MM.1S (cell line): ENCODE results near the gene MGAT5.

Experiments used
- DNase-seq: peaks from one replicate; pipeline ENCODE4 v3.0.0-alpha.2; 2015
- H2AFZ ChIP-seq: fragments of 300-600 bp; sonication (generic); 2 replicates; pipeline ENCODE4 v1.6.0; 2016; ENCODE audit warnings: antibody characterized with exemption, low read length
- H3F3A ChIP-seq: fragments of 300-600 bp; sonication (generic); 2 replicates; pipeline ENCODE4 v1.6.1; 2016; ENCODE audit warnings: mild to moderate bottlenecking, antibody characterized with exemption, low read length, moderate library complexity, mixed read lengths; ENCODE audit not compliant: insufficient read depth
- H3K27ac ChIP-seq: fragments of 300-600 bp; sonication (generic); 2 replicates; pipeline ENCODE4 v1.5.1; 2016; ENCODE audit warnings: mild to moderate bottlenecking, low read length
- H3K27me3 ChIP-seq: fragments of 300-600 bp; sonication (generic); replicated peaks from 2 replicates; pipeline ENCODE4 v1.6.0; 2016; ENCODE audit warnings: low read length; ENCODE audit not compliant: insufficient read depth
- H3K36me3 ChIP-seq: fragments of 300-600 bp; sonication (generic); replicated peaks from 2 replicates; pipeline ENCODE4 v1.6.1; 2016; ENCODE audit warnings: mild to moderate bottlenecking, low read length, mixed read lengths; ENCODE audit not compliant: insufficient read depth
- H3K4me1 ChIP-seq: fragments of 300-600 bp; sonication (generic); 2 replicates; pipeline ENCODE4 v1.6.1; 2016; ENCODE audit warnings: low read length, mixed read lengths
- H3K4me2 ChIP-seq: fragments of 300-600 bp; sonication (generic); 2 replicates; pipeline ENCODE4 v1.6.0; 2016; ENCODE audit warnings: low read depth, low read length
- H3K4me3 ChIP-seq: fragments of 300-600 bp; sonication (generic); 2 replicates; pipeline ENCODE4 v1.5.1; 2016; ENCODE audit warnings: low read length, mixed read lengths
- H3K79me2 ChIP-seq: fragments of 300-600 bp; sonication (generic); 2 replicates; pipeline ENCODE4 v1.6.1; 2016; ENCODE audit warnings: mixed run types, low read length, mixed read lengths
- H3K9ac ChIP-seq: fragments of 300-600 bp; sonication (generic); 2 replicates; pipeline ENCODE4 v1.6.1; 2016; ENCODE audit warnings: low read length, mixed read lengths
- H3K9me2 ChIP-seq: fragments of 300-600 bp; sonication (generic); replicated peaks from 2 replicates; pipeline ENCODE4 v1.6.1; 2016; ENCODE audit warnings: mild to moderate bottlenecking, low read length, mixed read lengths; ENCODE audit not compliant: insufficient read depth
- H3K9me3 ChIP-seq: fragments of 300-600 bp; sonication (generic); replicated peaks from 2 replicates; pipeline ENCODE4 v1.6.1; 2016; ENCODE audit warnings: mild to moderate bottlenecking, low read length, mixed read lengths; ENCODE audit not compliant: insufficient read depth
- H4K20me1 ChIP-seq: fragments of 300-600 bp; sonication (generic); 2 replicates; pipeline ENCODE4 v1.6.1; 2016; ENCODE audit warnings: mild to moderate bottlenecking, low read length, moderate library complexity, mixed read lengths; ENCODE audit not compliant: insufficient read depth
- CTCF ChIP-seq: fragments of 300-600 bp; sonication (generic); IDR thresholded peaks from 2 replicates; pipeline ENCODE4 v1.5.1; 2016; ENCODE audit warnings: antibody characterized with exemption, low read length, mixed read lengths
- EZH2 ChIP-seq: fragments of 300-600 bp; sonication (generic); optimal IDR thresholded peaks from 2 replicates; pipeline ENCODE3; 2017; ENCODE audit warnings: low read depth, mild to moderate bottlenecking, antibody characterized with exemption, low read length, mixed read lengths
- EZH2phosphoT487 ChIP-seq: fragments of 300-600 bp; sonication (generic); IDR thresholded peaks from 2 replicates; pipeline ENCODE4 v1.6.1; 2018; ENCODE audit warnings: antibody characterized with exemption, low read length

MGAT5 gene

GRCh38 chr2:134244587-134244986, 9.3 kb upstream of the MGAT5 start:
- Histone ChIP-seq H3K4me2 (no peak overlapping the region), H3K27me3 (no peaks in the 10 kb centered on the region), H3K9me2 (no peaks in the 10 kb centered on the region), H3K9ac (no peak overlapping the region), H3K79me2 (peaks cover 96% of the 10 kb centered on the region), H2AFZ (no peak overlapping the region), H3K36me3 (no peaks in the 10 kb centered on the region), H3F3A (no peaks in the 10 kb centered on the region), H3K27ac (no peak overlapping the region), H4K20me1 (peaks cover 25% of the 10 kb centered on the region), H3K4me1 (peaks cover 48% of the 10 kb centered on the region), H3K9me3 (no peaks in the 10 kb centered on the region), H3K4me3 (no peak overlapping the region)
- DNase-seq: no peak
- TF ChIP-seq EZH2 (no peak), CTCF (no peak), EZH2phosphoT487 (no peak)

GRCh38 chr2:134245340-134245984, 8.4 kb upstream of the MGAT5 start:
- Histone ChIP-seq H3K36me3 (no peaks in the 10 kb centered on the region), H3K9ac (no peak overlapping the region), H4K20me1 (peaks cover 27% of the 10 kb centered on the region; the same call in 1 of the 2 replicates), H3K4me2 (peak overlapping the region; percentile 14; the same call in 1 of the 2 replicates), H3K27ac (no peak overlapping the region), H3K79me2 (peaks cover 96% of the 10 kb centered on the region), H3K9me2 (no peaks in the 10 kb centered on the region), H2AFZ (no peak overlapping the region), H3F3A (0 out of 2 replicates have a peak, but pooled peaks cover under 1% of the 10 kb centered on the region), H3K4me1 (peaks cover 54% of the 10 kb centered on the region), H3K9me3 (no peaks in the 10 kb centered on the region), H3K27me3 (no peaks in the 10 kb centered on the region), H3K4me3 (no peak overlapping the region)
- peak; percentile 62 for DNase-seq
- TF ChIP-seq CTCF (peak; percentile 88), EZH2phosphoT487 (no peak)

GRCh38 chr2:134246154-134246874, 7.6 kb upstream of the MGAT5 start:
- TF ChIP-seq EZH2 (no peak), EZH2phosphoT487 (no peak), CTCF (no peak)
- Histone ChIP-seq H3F3A (0 out of 2 replicates have a peak, but pooled peaks cover 2% of the 10 kb centered on the region), H3K9me2 (no peaks in the 10 kb centered on the region), H3K9ac (no peak overlapping the region), H3K79me2 (peaks cover 98% of the 10 kb centered on the region), H3K4me3 (no peak overlapping the region), H3K4me2 (peak overlapping the region; percentile 14; the same call in 1 of the 2 replicates), H3K27ac (no peak overlapping the region), H4K20me1 (peaks cover 30% of the 10 kb centered on the region; the same call in 1 of the 2 replicates), H3K9me3 (no peaks in the 10 kb centered on the region), H2AFZ (no peak overlapping the region), H3K27me3 (no peaks in the 10 kb centered on the region), H3K36me3 (no peaks in the 10 kb centered on the region), H3K4me1 (peaks cover 62% of the 10 kb centered on the region)
- no peak for DNase-seq
